Measurements from ENCODE around the gene TGM5. TPM values are rescaled to one million over a fixed set of nuclear protein-coding genes. Genes with fewer than 3 reads are reported as not detected.

TGM5 gene
- polyA plus RNA-seq, 1 experiment = not detected

DNA sequence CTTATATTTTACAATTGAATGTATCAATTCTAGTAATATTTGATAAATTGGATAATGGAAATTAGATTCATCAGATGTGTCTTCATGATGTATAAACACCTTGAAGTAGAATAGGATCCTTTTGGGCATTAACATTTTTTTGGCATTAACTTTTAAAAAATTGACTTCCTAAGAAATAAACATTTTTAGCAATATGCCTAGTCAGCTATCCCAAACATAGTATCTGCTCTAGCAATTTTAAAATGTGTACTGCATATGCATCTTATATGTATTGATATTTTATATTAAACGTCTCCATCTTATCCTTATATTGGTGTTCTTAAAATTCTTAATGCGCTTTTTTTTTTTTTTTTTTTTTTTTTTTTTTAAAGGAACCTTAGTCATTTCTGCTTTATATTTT is 73.0 kb downstream of the TGM5 start:
- TF ChIP-seq, protein P1, sequence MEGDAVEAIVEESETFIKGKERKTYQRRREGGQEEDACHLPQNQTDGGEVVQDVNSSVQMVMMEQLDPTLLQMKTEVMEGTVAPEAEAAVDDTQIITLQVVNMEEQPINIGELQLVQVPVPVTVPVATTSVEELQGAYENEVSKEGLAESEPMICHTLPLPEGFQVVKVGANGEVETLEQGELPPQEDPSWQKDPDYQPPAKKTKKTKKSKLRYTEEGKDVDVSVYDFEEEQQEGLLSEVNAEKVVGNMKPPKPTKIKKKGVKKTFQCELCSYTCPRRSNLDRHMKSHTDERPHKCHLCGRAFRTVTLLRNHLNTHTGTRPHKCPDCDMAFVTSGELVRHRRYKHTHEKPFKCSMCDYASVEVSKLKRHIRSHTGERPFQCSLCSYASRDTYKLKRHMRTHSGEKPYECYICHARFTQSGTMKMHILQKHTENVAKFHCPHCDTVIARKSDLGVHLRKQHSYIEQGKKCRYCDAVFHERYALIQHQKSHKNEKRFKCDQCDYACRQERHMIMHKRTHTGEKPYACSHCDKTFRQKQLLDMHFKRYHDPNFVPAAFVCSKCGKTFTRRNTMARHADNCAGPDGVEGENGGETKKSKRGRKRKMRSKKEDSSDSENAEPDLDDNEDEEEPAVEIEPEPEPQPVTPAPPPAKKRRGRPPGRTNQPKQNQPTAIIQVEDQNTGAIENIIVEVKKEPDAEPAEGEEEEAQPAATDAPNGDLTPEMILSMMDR (IDR thresholded peaks at IDR 0.05; ENCODE audit: low read depth, low read length) = no peak
- ChIA-PET POLR2A (no interaction called here), CTCF (interaction anchor here (2.3 to 3.1 kb wide), 3 partner anchors 10 to 92 kb away, joined by 18 to 25 read pairs (median 21); no protein-coding TSS in a partner anchor)
- Histone ChIP-seq H3K27ac (ENCODE audit: low read depth, low read length) (no peak overlapping the region), H3K27me3 (ENCODE audit: control insufficient read depth, insufficient read depth, low read length) (no peaks in the 10 kb centered on the region), H3K4me3 (ENCODE audit: low read depth, low read length) (no peak overlapping the region), H3K9me3 (ENCODE audit: control insufficient read depth, insufficient read depth, low read length) (peaks cover 2% of the 10 kb centered on the region; the same call in 1 of the 2 replicates)
- DNase-seq (ENCODE audit: low read depth, low spot score) = no peak

GRCh38 chr15:43190178-43190577 is 76.5 kb downstream of the TGM5 start:
- Histone ChIP-seq H3K27me3 (ENCODE audit: control insufficient read depth, insufficient read depth, low read length) (no peaks in the 10 kb centered on the region), H3K9me3 (ENCODE audit: control insufficient read depth, insufficient read depth, low read length) (no peaks in the 10 kb centered on the region; the same call in 1 of the 2 replicates), H3K4me3 (ENCODE audit: low read depth, low read length) (no peak overlapping the region), H3K27ac (ENCODE audit: low read depth, low read length) (no peak overlapping the region)
- DNase-seq (ENCODE audit: low read depth, low spot score) = no peak
- TF ChIP-seq, protein P1 (IDR thresholded peaks at IDR 0.05; ENCODE audit: low read depth, low read length) = no peak
- POLR2A ChIA-PET = no interaction called here
- CTCF ChIA-PET = interaction anchor here (1.2 to 1.8 kb wide), 2 partner anchors 13 to 96 kb away, joined by 5 to 14 read pairs; no protein-coding TSS in a partner anchor

- CTCF ChIA-PET = interaction anchor here (1.3 kb wide), 1 partner anchor 96 kb away, joined by 13 read pairs; no protein-coding TSS in a partner anchor
- H3K4me3 ChIP-seq (ENCODE audit: low read depth, low read length) = no peak overlapping the region
- no peak overlapping the region for H3K27ac ChIP-seq (ENCODE audit: low read depth, low read length)
- TF ChIP-seq, protein P1 (IDR thresholded peaks at IDR 0.05; ENCODE audit: low read depth, low read length) = no peak
- POLR2A ChIA-PET = no interaction called here
- H3K27me3 ChIP-seq (ENCODE audit: control insufficient read depth, insufficient read depth, low read length) = no peaks in the 10 kb centered on the region
- no peak for DNase-seq (ENCODE audit: low read depth, low spot score)
- no peaks in the 10 kb centered on the region; the same call in 1 of the 2 replicates for H3K9me3 ChIP-seq (ENCODE audit: control insufficient read depth, insufficient read depth, low read length)
These were observed 77.4 kb downstream of the TGM5 start for GRCh38 chr15:43189296-43189695.

DNA sequence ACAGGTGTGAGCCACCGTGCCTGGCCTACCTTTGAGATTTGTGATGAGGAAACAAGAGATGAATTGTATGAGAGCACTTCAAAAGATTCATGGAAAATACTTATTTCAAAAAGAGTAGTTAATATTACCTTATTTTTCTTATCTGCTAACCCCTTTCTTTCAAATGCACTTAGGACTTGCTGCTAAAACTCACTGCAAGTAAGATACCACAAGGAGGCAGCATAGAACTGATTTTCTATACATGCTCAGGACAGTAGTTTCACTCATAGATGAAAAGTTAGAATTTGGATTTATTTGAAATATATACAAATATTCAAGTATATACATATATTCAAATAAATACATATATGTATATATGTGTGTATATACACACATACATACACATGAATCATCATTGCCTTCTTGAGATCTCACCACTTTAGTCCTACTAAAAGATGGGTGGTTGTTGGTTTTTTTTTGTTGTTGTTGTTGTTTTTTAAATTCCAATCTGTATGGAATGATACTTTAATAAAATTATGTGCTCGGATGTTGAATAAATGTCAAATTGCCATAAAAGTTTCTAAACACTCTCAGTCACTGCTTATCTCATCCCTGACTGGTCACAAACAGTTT is 79.1 kb downstream of the TGM5 start:
- ChIA-PET POLR2A (no interaction called here), CTCF (interaction anchor here (0.7 to 2.6 kb wide), 4 partner anchors 13 to 183 kb away, joined by 3 to 13 read pairs (median 7); partner anchors contain the start of genes TUBGCP4 and ZSCAN29)
- Histone ChIP-seq H3K9me3 (ENCODE audit: control insufficient read depth, insufficient read depth, low read length) (no peaks in the 10 kb centered on the region; the same call in 1 of the 2 replicates), H3K27me3 (ENCODE audit: control insufficient read depth, insufficient read depth, low read length) (no peaks in the 10 kb centered on the region), H3K27ac (ENCODE audit: low read depth, low read length) (no peak overlapping the region), H3K4me3 (ENCODE audit: low read depth, low read length) (no peak overlapping the region)
- DNase-seq (ENCODE audit: low read depth, low spot score) = peak; percentile 34
- TF ChIP-seq, protein P1 (IDR thresholded peaks at IDR 0.05; ENCODE audit: low read depth, low read length) = peak; percentile 80

- DNase-seq (ENCODE audit: low read depth, low spot score) = no peak
- H3K4me3 ChIP-seq (ENCODE audit: low read depth, low read length) = peak overlapping the region; percentile 80
- no peak overlapping the region for H3K27ac ChIP-seq (ENCODE audit: low read depth, low read length)
- POLR2A ChIA-PET = interaction anchor here (1.2 kb wide), 1 partner anchor 100 kb away, joined by 4 read pairs; no protein-coding TSS in a partner anchor
- CTCF ChIA-PET = interaction anchor here (0.7 to 2.6 kb wide), 7 partner anchors 11 to 102 kb away, joined by 3 to 28 read pairs (median 5); no protein-coding TSS in a partner anchor
- H3K27me3 ChIP-seq (ENCODE audit: control insufficient read depth, insufficient read depth, low read length) = no peaks in the 10 kb centered on the region
- no peaks in the 10 kb centered on the region; the same call in 1 of the 2 replicates for H3K9me3 ChIP-seq (ENCODE audit: control insufficient read depth, insufficient read depth, low read length)
- TF ChIP-seq, protein P1 (IDR thresholded peaks at IDR 0.05; ENCODE audit: low read depth, low read length) = no peak; the same call in 1 of the 2 replicates
These were observed 80.8 kb downstream of the TGM5 start for GRCh38 chr15:43186003-43186353.

Measured in AG04450 (cell line).